ENCODE data around the gene VEPH1. TPM values are rescaled to one million over a fixed set of nuclear protein-coding genes. Genes with fewer than 3 reads are reported as not detected.

VEPH1 gene
- total RNA-seq, 2 experiments from 2014 or later, result not detected

DNA sequence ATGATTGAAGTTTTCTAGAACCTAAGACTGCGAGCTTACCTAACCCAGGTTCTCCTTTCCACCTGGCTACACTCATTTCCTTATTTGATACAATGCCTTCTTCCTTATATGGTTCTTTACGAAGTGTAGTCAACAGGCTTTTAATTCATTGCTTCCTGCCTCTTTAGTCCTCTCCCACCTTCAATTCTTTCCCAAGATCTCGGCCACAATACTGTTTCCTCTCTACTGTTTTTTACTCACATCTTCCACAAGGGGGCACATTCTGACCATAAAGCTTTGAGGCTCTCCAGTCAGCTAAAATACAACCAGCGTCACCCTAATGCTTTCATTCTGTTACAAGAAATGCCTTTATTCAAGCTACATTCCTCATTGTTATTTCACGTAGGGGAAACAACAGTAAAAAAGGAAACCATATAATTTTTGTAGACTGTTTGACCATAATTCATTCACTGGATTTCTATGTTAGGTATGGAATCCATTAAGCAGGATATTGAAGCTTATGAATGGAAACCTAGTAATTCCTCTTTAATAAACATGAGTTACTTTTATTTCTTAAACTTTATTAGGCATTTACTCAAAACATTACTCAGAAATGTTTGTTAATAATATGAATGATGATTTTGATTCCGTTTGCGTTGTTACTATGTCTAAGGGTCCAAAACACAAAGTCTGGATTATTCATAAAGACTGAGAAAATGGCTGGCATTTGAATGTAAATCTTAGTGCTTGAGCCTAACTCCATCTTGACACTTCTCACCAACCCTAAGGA, 29.5 kb upstream of the VEPH1 start:
- CTCF ChIA-PET, result interaction anchor here (1.0 to 6.1 kb wide), 6 partner anchors 10 to 1314 kb away, joined by 3 to 75 read pairs (median 6); no protein-coding TSS in a partner anchor
- Mint-ChIP-seq H3K4me1 (no peaks in the 10 kb centered on the region), H3K9me3 (ENCODE audit: low read depth) (no peaks in the 10 kb centered on the region), H3K27me3 (peaks cover 12% of the 10 kb centered on the region), H3K27ac (no peak overlapping the region), H3K36me3 (no peaks in the 10 kb centered on the region), H3K4me3 (no peak overlapping the region)
- peak; percentile 63 for ATAC-seq
- no peak for DNase-seq

DNA sequence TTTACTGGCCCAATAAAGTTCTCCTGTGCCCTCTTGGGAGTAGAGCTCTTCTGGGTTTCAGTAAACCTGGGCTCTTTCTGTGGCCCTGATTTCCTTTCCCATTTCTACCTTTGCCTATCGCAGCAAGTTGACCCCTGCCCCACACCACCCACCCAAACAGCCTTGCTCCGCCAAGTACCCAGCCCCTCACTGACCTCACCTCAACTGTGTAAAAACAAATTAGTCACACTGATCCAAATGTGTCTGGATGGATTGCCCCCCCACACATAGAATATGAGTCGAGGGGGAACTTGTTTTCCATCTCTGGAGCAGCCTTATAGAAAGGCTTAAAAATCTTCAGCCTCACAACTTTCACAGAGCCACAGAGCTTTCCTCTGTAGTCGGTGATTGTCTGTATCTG, 28.6 kb upstream of the VEPH1 start:
- H3K4me3 Mint-ChIP-seq, result no peak overlapping the region
- no peaks in the 10 kb centered on the region for H3K36me3 Mint-ChIP-seq
- CTCF ChIA-PET, result interaction anchor here (0.8 to 6.1 kb wide), 4 partner anchors 11 to 1315 kb away, joined by 3 to 75 read pairs (median 6); no protein-coding TSS in a partner anchor
- no peaks in the 10 kb centered on the region for H3K4me1 Mint-ChIP-seq
- H3K27me3 Mint-ChIP-seq, result peaks cover 14% of the 10 kb centered on the region
- H3K9me3 Mint-ChIP-seq (ENCODE audit: low read depth), result no peaks in the 10 kb centered on the region
- no peak overlapping the region for H3K27ac Mint-ChIP-seq
- DNase-seq, result no peak
- no peak for ATAC-seq

DNA sequence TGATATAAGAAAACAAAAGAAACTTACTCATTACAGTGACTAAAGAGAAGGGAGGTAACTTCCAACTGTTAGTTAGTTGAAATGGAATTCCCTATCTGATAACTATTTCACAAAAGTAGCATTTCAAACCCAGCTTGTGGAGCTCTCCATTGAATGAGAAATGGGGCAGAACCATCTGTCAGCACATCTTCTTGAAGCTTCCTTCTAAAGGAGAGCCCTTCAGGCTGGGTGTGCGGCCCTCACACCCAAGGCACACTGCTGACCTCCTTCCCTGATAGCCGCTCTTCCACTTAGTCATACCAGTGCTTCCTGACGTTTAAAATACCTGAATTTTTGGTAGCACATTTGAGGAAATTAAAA, 28.1 kb upstream of the VEPH1 start:
- no peaks in the 10 kb centered on the region for H3K4me1 Mint-ChIP-seq
- no peaks in the 10 kb centered on the region for H3K36me3 Mint-ChIP-seq
- CTCF ChIA-PET, result interaction anchor here (0.8 to 6.1 kb wide), 3 partner anchors 12 to 42 kb away, joined by 3 to 75 read pairs (median 9); no protein-coding TSS in a partner anchor
- peaks cover 9% of the 10 kb centered on the region for H3K27me3 Mint-ChIP-seq
- ATAC-seq (no peak), DNase-seq (no peak)
- H3K9me3 Mint-ChIP-seq (ENCODE audit: low read depth), result no peaks in the 10 kb centered on the region
- no peak overlapping the region for H3K27ac Mint-ChIP-seq
- no peak overlapping the region for H3K4me3 Mint-ChIP-seq

DNA sequence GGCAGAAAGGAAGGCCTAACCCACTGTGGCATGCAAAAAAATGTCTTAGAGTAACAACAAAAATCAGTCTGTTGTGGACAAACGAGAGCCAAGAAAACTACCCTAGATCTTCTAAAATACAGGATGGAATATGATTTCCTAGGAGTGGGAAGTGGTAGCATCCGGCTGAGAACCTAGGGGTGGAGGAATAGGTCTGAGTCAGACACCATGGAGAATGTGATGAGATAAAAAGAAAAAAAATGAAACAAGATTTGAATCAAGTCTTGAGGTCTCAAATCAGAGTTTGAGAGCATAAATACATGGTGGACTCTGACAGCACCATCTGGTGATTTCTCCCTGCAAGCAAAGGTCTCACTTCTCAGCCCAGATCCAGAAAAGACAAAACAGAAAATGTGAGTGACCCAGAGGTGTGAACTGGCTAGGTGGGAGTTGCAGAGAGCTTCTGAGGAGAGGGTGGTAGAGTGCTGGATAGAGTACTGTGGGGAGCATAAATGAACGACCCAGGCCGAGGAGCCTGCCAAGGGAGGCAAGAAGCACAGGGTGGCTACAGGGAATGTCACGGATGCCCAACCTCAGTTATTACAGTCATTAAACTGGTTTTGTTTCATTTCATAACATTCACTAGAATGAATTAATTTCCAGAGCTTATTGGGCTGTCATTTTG, 27.6 kb upstream of the VEPH1 start:
- DNase-seq, result no peak
- H3K9me3 Mint-ChIP-seq (ENCODE audit: low read depth), result no peaks in the 10 kb centered on the region
- H3K4me3 Mint-ChIP-seq, result no peak overlapping the region
- H3K4me1 Mint-ChIP-seq, result no peaks in the 10 kb centered on the region
- H3K27me3 Mint-ChIP-seq, result peaks cover 4% of the 10 kb centered on the region
- CTCF ChIA-PET, result interaction anchor here (0.8 to 6.1 kb wide), 2 partner anchors 12 to 43 kb away, joined by 3 to 75 read pairs; no protein-coding TSS in a partner anchor
- no peak for ATAC-seq
- no peaks in the 10 kb centered on the region for H3K36me3 Mint-ChIP-seq
- no peak overlapping the region for H3K27ac Mint-ChIP-seq

DNA sequence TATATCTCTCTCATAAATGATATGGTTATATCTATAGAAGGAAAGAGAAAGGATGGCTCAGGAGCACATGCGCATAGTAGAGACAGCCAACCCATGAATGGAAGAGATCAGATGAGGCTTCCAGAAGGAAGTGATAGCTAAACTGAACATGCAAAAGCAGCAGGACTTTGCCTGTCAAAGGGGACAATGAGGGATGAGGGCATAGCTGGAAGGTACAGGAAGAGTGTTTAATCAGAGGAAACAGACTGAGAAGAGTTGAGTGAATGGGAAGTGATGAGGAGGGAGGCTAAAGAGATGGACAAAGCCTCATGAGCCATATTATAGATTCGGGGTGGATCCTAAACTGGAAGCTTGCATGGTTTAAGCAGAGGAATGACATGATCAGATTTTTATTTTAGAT, 26.5 kb upstream of the VEPH1 start:
- H3K27me3 Mint-ChIP-seq, result peaks cover 2% of the 10 kb centered on the region
- DNase-seq (no peak), ATAC-seq (no peak)
- H3K36me3 Mint-ChIP-seq, result no peaks in the 10 kb centered on the region
- no peaks in the 10 kb centered on the region for H3K9me3 Mint-ChIP-seq (ENCODE audit: low read depth)
- H3K4me3 Mint-ChIP-seq, result no peak overlapping the region
- no peak overlapping the region for H3K27ac Mint-ChIP-seq
- H3K4me1 Mint-ChIP-seq, result no peaks in the 10 kb centered on the region
- CTCF ChIA-PET, result interaction anchor here (6.1 kb wide), 1 partner anchor 44 kb away, joined by 75 read pairs; no protein-coding TSS in a partner anchor

DNA sequence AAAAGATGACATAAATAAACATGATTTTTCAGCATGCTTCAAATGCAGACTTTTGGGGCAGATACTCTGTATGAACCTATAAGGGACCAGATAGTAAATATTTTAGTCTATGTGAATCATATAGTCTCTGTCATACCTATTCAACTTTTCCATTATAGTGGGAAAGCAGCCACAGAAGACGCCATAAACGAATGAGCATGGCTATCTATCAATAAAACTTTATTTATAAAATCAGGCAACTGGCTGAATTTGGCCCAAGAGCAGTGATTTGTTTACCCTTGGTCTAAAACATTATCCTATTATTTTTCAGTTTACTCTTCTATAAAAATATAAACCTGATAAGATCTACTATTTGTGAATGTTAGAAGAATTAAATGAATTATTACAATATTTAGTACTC, 25.9 kb upstream of the VEPH1 start:
- H3K27me3 Mint-ChIP-seq, result peaks cover 2% of the 10 kb centered on the region
- ATAC-seq (no peak), DNase-seq (no peak)
- H3K36me3 Mint-ChIP-seq, result no peaks in the 10 kb centered on the region
- CTCF ChIA-PET, result interaction anchor here (6.1 kb wide), 1 partner anchor 44 kb away, joined by 75 read pairs; no protein-coding TSS in a partner anchor
- H3K4me1 Mint-ChIP-seq, result no peaks in the 10 kb centered on the region
- H3K4me3 Mint-ChIP-seq, result no peak overlapping the region
- H3K27ac Mint-ChIP-seq, result no peak overlapping the region
- no peaks in the 10 kb centered on the region for H3K9me3 Mint-ChIP-seq (ENCODE audit: low read depth)

DNA sequence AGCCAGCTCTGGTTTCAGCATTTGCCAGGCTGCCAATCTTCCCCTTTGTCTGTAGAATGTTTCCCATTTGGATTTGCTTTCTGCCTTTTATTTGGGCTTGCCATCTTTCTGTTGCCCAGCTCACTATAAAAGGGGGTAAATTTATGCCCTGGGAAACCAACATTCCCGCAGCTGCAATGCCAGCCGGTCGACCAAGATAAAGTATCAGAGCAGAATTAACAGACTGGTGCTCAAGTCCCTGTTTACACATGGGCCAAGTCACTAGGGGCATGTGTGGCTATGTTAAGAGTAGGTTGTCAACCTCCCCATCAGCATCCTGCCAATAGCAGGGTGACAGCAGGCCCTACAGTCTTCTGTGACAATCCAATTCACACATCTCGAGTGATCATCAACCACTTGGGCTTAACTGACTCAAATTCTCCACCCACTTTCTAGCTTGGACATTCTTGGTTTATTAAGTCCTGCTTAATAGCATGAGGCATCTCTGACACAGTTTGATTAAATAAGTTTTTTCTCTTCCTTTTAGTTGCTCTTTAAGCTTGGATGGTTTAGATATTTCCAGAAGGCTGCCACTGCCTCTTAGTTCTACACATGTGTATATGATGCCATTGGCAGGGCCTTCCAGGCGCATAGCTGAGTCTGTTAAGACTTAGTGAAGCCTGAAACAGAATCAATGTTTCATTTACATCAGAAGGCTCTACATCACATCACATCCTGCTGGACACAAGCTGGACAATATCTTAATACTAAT, 24.1 kb upstream of the VEPH1 start:
- Mint-ChIP-seq H3K4me1 (no peaks in the 10 kb centered on the region), H3K36me3 (no peaks in the 10 kb centered on the region), H3K27me3 (peaks cover 2% of the 10 kb centered on the region), H3K27ac (no peak overlapping the region), H3K9me3 (ENCODE audit: low read depth) (no peaks in the 10 kb centered on the region), H3K4me3 (no peak overlapping the region)
- CTCF ChIA-PET, result no interaction called here
- no peak for ATAC-seq
- no peak for DNase-seq

DNA sequence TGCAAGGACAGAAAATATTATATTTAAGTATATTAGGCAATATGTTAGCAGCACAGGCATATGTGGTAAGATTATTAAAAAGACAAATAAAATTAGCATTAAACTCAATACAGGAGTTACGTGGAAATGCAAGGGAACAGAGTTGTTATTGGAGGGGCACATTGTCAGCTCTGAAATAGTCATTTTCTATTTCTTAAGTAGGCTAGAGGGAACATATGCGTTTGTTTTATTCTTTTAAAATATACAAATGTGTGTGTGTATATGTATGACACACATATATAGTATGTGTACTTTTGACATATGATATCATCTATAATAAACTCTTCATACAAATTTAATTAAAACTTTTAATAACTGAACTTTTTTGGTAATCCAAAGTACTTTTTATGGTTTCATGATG, 22.8 kb upstream of the VEPH1 start:
- CTCF ChIA-PET, result interaction anchor here (1.5 kb wide), 1 partner anchor 47 kb away, joined by 3 read pairs; no protein-coding TSS in a partner anchor
- no peaks in the 10 kb centered on the region for H3K4me1 Mint-ChIP-seq
- H3K27me3 Mint-ChIP-seq, result peaks cover 4% of the 10 kb centered on the region
- H3K36me3 Mint-ChIP-seq, result no peaks in the 10 kb centered on the region
- ATAC-seq (no peak), DNase-seq (no peak)
- H3K27ac Mint-ChIP-seq, result no peak overlapping the region
- no peak overlapping the region for H3K4me3 Mint-ChIP-seq
- H3K9me3 Mint-ChIP-seq (ENCODE audit: low read depth), result no peaks in the 10 kb centered on the region

DNA sequence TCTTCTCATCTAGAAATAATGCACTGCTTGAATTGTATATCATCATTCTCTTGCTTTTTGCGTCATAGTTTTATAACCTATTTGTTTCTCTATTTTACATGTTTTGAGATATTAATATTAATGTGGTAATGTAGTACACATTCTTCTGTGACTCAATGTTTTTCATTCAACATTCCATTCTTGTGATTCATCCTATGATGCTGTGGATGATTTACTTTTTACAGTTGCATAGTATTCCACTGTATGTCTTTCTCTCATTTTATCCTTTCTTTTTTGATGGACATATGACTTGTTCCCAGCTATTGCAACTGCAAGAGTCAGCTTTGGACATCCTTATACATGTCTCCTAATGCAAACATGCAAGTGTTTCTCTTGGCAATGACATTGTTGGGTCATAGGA, 20.6 kb upstream of the VEPH1 start:
- CTCF ChIA-PET, result no interaction called here
- Mint-ChIP-seq H3K9me3 (ENCODE audit: low read depth) (no peaks in the 10 kb centered on the region), H3K4me1 (no peaks in the 10 kb centered on the region), H3K27ac (no peak overlapping the region), H3K27me3 (peaks cover 4% of the 10 kb centered on the region), H3K4me3 (no peak overlapping the region), H3K36me3 (no peaks in the 10 kb centered on the region)
- ATAC-seq, result no peak
- no peak for DNase-seq

DNA sequence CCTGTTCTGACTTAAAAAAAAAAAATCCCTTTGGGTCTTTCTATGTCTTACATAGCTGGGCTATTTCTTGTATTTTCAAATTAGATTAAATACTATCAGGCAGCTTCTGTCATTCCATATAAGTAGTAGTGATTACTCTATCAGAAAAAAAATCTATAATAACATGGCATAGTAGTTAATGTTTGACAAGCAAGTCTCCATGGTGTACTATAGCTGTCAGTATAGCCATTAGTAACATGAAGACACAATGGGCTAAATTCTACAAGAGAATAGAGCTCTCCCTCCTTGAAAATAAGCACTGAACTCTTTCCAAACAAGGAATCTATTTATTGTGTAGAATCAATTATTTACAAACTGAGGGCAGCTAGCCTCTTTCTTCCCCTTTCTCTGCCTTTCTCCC, 19.4 kb upstream of the VEPH1 start:
- CTCF ChIA-PET, result no interaction called here
- no peak for DNase-seq
- H3K27ac Mint-ChIP-seq, result no peak overlapping the region
- no peaks in the 10 kb centered on the region for H3K4me1 Mint-ChIP-seq
- no peak for ATAC-seq
- H3K9me3 Mint-ChIP-seq (ENCODE audit: low read depth), result no peaks in the 10 kb centered on the region
- no peaks in the 10 kb centered on the region for H3K36me3 Mint-ChIP-seq
- H3K4me3 Mint-ChIP-seq, result no peak overlapping the region
- H3K27me3 Mint-ChIP-seq, result peaks cover 4% of the 10 kb centered on the region

DNA sequence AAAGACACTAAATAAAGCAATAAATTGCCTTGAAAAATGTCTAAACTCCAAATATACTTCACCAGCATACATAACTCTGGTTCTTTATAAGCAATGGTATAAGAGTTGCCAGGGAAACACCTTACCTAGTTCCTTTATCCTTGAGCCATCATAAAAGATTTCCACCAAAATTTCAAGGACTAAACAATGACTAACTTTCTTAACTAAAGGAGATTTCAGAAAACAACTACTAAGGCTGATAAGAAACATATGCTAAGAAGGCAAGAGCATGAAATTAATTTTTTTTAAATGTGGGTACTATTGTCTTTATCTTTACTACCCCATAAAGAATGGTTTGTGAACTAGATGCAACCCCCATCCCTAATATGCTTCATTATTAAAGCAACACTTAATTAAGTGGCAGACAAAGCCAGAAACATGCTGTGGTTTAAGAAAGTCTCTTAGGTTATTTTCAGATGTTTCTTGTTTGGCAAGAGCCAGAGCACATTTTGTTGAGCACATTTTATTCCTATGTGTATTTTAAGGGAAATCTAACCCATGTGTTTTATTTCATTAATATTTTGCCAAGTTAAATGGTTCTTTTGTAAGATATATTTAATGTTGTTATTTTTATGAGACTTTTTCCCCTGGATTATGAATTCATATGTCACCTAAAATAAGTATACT, 17.4 kb upstream of the VEPH1 start:
- Mint-ChIP-seq H3K27ac (no peak overlapping the region), H3K9me3 (ENCODE audit: low read depth) (no peaks in the 10 kb centered on the region), H3K36me3 (no peaks in the 10 kb centered on the region), H3K4me3 (no peak overlapping the region), H3K27me3 (peaks cover 4% of the 10 kb centered on the region), H3K4me1 (no peaks in the 10 kb centered on the region)
- DNase-seq (no peak), ATAC-seq (no peak)
- CTCF ChIA-PET, result no interaction called here

DNA sequence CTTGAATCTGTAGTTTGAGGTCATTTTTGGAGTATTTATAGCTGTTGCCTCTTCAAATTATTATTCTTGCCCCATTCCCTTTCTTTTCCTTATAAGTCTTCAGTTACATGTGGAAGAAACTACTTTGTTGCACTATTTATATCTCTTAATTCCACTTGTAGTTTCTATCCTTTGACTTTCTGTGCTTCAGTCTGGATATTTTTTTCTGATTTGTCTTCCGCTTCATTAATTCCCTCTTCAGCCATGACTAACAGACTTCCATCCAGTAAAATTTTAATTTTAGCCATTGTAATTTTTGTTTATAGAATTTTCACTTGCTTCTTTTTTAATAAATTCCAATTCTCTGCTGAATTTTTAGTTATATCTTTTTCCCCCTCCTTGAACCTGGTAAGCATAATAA, 15.7 kb upstream of the VEPH1 start:
- Mint-ChIP-seq H3K9me3 (ENCODE audit: low read depth) (no peaks in the 10 kb centered on the region), H3K27ac (no peak overlapping the region), H3K4me1 (no peaks in the 10 kb centered on the region), H3K4me3 (no peak overlapping the region), H3K27me3 (peaks cover 4% of the 10 kb centered on the region), H3K36me3 (no peaks in the 10 kb centered on the region)
- ATAC-seq (no peak), DNase-seq (no peak)
- CTCF ChIA-PET, result no interaction called here

DNA sequence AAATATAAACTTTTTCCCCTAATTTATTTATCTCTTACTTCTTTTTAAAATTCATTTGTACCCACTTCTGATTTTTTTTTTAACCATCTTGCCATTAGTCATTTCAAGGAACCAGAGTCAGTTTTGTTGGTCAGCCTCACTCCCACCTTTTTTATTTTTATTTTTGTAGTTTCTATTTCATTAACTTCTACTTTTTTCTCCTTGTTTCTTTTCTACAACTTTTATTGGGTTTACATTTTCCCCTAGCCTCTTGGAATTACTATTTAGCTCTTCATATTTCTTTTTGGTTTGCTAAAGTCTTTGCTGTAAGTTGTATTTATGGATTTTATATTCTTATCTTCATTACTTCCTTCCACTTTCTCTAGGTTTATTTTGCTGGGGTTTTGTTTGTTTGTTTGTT, 13.7 kb upstream of the VEPH1 start:
- DNase-seq (no peak), ATAC-seq (no peak)
- Mint-ChIP-seq H3K4me1 (no peaks in the 10 kb centered on the region), H3K27ac (no peak overlapping the region), H3K9me3 (ENCODE audit: low read depth) (no peaks in the 10 kb centered on the region), H3K27me3 (peaks cover 4% of the 10 kb centered on the region), H3K4me3 (no peak overlapping the region), H3K36me3 (no peaks in the 10 kb centered on the region)
- CTCF ChIA-PET, result no interaction called here
